ENCODE data around the gene OSR1.
"Not testable (repeated sequence)": the region's sequence is repeated elsewhere in the genome, so short reads cannot be mapped to it uniquely, and the experiment has no call there.

Gene OSR1

DNA sequence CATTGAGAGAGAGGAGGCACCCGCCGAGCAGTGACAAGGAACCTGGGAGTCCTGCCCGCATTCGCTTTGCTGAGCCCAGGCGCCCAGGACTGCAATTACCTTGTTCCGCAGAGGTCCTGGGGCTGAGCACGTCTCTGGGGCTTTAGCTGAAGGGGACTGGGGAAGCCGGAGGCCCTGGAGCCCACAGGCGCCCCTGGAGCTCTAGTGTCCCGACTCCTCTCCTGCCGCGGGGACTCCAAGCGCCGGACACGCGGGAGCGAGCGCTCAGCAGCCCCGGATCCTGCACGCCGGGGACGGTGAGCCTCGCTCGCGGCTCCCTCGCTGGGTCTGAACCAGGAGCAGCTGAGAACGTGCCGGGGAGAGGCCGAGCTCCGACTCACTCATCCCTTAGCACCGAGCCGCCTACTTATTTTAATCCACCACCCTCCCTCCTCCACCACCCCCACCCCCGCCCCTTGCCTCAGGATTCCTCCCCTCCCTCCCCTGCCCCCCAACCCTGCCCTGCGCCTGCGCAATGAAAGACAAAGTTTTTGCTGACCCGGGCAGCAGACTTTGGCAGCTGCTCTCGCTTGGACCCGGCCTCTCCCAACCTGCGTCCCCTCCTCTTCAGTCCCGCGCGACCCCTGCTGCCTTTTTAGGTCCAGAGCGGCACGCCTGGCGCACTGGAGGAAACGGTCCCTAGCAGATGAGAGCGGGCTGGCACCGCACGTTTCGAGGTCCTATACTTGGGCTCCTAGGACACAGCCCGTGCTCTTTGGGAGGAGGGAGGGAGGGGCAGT is at the start of gene OSR1:
TSS of gene OSR1 (minus strand) at position 382 of the 779 bp plus-strand sequence. CDS start 4,818 bp downstream, outside the sequence.
- DNase-seq (ENCODE audit: low read depth in 2 of 2) = no peak

GRCh38 chr2:19403785-19404184 is 45.4 kb upstream of the OSR1 start:
- DNase-seq (ENCODE audit: low read depth in 2 of 2) = no peak

DNA sequence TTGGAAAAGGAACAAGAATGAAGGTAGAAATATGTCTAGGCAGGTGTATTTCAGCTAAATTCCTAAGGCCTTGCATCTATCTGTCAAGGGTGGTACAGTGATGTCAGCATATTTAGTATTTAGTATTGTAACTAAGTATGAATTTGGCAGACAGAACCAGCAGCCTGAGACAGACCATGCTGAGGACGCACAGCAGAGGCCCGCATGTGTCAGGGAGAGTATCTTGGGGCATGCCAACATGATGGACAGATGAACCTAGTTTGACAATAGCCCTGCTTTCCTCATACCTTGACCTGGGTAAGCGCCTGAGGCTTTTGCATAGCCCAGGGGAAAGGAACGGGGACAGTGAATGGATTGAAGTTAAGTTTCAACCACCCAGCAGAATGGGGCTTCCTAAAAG is 33.8 kb upstream of the OSR1 start:
- no peak for DNase-seq (ENCODE audit: low read depth in 2 of 2)

DNA sequence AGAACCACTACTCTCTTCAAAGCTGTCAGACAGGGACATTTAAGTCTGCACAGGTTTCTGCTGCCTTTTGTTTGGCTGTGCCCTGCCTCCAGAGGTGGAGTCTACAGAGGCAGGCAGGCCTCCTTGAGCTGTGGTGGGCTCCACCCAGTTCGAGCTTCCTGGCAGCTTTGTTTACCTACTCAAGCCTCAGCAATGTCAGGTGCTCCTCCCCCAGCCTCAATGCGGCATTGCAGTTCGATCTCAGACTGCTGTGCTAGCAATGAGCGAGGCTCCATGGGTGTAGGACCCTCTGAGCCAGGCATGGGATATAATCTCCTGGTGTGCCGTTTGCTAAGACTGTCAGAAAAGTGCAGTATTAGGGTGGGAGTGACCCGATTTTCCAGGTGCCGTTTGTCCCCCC is 31.0 kb upstream of the OSR1 start:
- not testable (repeated sequence) for DNase-seq (ENCODE audit: low read depth in 2 of 2)

DNA sequence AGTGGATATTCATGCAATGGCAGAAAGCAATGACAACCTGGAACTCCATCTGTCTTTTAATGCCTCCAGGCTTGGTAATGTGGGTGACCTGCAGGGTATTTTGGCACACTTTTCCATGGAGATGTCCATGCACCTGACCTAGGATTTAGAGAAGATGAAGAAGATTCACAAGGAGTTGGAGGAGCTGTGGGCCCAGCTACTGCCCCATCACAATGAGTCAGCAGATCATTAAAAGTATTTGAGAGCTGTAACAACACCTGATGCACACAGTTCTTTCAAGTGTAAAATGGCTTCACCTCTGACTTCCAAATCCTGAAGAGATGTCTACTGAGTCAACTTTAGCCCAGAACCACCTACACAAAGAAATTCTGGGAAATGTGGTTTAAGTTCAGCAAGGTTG is 22.1 kb upstream of the OSR1 start:
- no peak for DNase-seq (ENCODE audit: low read depth in 2 of 2)

GRCh38 chr2:19378939-19379338 is 20.5 kb upstream of the OSR1 start:
- DNase-seq (ENCODE audit: low read depth in 2 of 2) = no peak

DNA sequence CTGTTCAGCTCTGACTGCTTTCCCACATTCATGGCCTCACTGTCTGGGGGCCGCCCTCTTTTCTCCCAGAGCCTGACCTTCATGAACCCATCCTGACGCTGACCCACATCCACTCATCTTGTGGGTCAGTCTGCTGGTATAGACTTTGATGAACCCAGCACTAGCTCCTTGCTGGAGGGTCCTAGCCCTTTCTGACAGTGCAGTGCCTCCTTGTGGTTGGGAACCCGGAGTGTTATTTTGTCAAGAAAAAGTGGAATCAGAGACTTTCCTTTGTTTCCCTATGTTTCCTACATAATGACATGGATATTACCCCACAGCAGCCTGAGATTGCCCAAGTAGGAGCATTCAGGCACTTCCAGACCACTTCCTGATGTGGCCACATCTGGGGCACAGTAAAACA is 19.3 kb upstream of the OSR1 start:
- no peak for DNase-seq (ENCODE audit: low read depth in 2 of 2)

DNA sequence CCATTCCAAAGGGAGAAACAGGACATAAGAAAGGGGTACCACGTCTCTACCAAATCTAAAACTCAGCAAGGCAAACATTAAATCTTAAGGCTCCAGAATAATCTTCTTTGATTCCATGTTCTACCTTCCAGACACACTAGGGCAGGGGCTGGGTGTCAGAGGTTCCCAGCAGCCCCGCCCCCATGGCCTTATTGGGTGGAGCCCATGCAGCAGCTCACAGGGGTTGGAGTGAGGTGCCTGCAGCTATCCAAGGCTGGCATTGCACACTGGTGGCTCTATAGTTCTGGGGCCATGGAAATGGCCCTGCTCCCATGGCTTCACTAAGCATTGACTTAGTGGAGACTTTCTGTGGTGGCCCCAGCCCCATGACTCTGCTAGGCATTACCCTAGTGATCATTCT is 14.9 kb upstream of the OSR1 start:
- no peak for DNase-seq (ENCODE audit: low read depth in 2 of 2)

DNA sequence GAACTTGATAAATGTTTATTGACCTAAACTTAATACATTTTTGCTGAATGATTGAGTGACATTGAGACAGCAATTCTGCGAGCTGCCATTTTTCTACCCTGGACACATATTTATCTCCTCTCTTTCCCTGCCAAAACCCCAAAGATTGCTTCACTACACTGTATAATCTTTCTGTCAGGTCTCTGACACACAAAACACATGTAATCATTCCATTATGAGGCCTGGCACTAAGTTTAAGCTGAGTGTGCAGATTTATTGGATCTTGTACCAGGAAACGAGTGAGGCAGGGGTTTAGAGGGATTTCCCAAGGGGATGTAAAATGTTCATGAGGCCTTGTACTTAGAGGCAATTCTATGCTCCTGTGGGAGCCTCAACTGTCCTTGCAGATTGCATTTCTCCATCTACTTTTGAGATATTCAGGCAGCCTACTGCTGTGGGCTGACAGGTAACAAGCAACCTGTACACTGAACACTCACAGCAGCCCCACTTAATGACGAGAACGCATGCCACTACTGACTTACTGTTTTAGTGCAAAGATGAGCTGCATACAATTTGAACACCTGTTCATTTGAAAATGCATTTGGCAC is 13.7 kb upstream of the OSR1 start:
- DNase-seq (ENCODE audit: low read depth in 2 of 2) = no peak

GRCh38 chr2:19369341-19369955 is 11.0 kb upstream of the OSR1 start:
- no peak for DNase-seq (ENCODE audit: low read depth in 2 of 2)

DNA sequence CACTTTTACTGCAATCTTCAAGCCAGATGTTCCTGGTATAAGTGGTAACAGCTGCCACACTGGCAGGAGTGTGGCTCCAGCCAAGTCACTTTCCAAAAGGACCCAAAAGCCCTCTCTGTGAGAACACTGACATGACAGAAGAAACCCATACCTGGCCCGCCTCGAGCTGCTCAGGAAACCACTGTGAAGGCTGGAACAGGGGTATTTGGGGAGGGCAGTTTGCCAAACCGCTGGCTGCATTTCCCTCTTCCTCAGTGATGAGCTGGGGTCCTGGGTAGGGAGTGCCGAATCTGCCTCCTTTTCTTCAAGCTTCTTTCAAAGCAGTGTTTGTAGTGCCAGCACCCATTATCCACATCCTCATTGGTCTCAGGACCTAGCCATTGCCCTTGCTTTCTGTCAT is 10.3 kb upstream of the OSR1 start:
- no peak for DNase-seq (ENCODE audit: low read depth in 2 of 2)

DNA sequence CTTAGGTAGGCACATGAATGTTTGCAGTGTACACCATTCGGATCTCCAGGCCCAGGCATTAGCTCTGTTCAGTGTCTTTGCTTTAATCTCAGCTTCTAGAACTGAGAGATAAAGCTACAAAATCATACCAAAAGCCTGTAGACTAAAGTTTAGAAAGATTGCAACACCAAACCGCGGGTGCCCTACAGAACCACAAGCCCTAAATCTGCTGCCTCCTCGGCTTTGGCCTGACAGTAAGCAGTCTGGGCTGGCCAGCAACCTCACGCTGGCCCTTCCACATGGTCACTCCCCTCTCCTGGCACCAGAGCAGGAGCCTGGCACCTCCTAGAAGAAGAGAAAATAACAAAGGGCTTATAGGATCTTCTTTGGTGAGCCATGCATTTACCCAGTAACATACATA is 8.9 kb upstream of the OSR1 start:
- no peak for DNase-seq (ENCODE audit: low read depth in 2 of 2)

- DNase-seq (ENCODE audit: low read depth in 2 of 2) = no peak
Measured at GRCh38 chr2:19365126-19365525, 6.7 kb upstream of the OSR1 start.

GRCh38 chr2:19364014-19364413 is 5.6 kb upstream of the OSR1 start:
- no peak for DNase-seq (ENCODE audit: low read depth in 2 of 2)

GRCh38 chr2:19363474-19363778 is 5.0 kb upstream of the OSR1 start:
- DNase-seq (ENCODE audit: low read depth in 2 of 2) = no peak

- peak in 1 of 2 experiments; percentile 66 for DNase-seq (ENCODE audit: low read depth in 2 of 2)
Measured at GRCh38 chr2:19362755-19363473, 4.5 kb upstream of the OSR1 start.

DNA sequence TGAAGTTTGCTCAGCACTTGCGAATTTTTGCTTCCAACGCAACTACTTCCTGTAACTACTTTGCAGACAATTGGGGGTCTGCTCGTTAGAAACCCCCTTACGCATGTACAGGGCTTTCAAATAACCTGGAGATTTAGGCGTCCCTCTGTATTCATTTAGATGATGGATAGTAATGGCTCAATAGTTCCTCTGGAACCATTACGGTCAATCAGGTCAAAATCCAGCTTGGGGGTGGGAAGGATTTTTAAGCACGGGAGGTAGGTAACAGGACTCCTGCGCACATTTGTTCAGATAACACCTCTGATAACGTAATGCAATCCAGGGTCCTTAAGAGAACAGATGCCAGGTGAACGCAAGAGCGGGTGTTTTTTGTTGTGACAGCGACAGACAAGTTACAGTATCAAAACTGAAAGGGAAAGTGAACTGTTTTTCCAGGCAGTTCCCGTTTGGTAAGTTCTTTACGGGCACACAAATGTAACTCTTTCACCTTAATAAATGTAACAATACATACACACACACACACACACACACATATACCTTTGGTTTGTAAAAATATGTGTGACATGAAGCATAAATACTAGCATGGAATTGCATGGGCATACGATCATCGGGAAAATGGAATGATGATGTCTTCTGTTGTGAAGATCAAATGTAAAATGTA is 3.8 kb upstream of the OSR1 start:
- no peak for DNase-seq (ENCODE audit: low read depth in 2 of 2)

- no peak for DNase-seq (ENCODE audit: low read depth in 2 of 2)
Measured at GRCh38 chr2:19361325-19361990, 3.0 kb upstream of the OSR1 start.

- DNase-seq (ENCODE audit: low read depth in 2 of 2) = no peak
Measured at GRCh38 chr2:19360966-19361321, 2.5 kb upstream of the OSR1 start.

GRCh38 chr2:19360266-19360965 is 2.0 kb upstream of the OSR1 start:
- no peak for DNase-seq (ENCODE audit: low read depth in 2 of 2)

GRCh38 chr2:19359456-19359855 is 1.0 kb upstream of the OSR1 start:
- no peak for DNase-seq (ENCODE audit: low read depth in 2 of 2)
